Colon (tissue), 2 donors: ENCODE data around the gene C14orf93.
"Not testable (repeated sequence)": the region's sequence is repeated elsewhere in the genome, so short reads cannot be mapped to it uniquely, and the experiment has no call there.

Experiments
- FAIRE-seq: peaks from 2 replicates; lab custom pipeline; 2012; peaks lifted over from hg19 to GRCh38; lab: Jason Lieb, UNC
- donor health status: control.
- donor health status: control.

The C14orf93 gene

DNA sequence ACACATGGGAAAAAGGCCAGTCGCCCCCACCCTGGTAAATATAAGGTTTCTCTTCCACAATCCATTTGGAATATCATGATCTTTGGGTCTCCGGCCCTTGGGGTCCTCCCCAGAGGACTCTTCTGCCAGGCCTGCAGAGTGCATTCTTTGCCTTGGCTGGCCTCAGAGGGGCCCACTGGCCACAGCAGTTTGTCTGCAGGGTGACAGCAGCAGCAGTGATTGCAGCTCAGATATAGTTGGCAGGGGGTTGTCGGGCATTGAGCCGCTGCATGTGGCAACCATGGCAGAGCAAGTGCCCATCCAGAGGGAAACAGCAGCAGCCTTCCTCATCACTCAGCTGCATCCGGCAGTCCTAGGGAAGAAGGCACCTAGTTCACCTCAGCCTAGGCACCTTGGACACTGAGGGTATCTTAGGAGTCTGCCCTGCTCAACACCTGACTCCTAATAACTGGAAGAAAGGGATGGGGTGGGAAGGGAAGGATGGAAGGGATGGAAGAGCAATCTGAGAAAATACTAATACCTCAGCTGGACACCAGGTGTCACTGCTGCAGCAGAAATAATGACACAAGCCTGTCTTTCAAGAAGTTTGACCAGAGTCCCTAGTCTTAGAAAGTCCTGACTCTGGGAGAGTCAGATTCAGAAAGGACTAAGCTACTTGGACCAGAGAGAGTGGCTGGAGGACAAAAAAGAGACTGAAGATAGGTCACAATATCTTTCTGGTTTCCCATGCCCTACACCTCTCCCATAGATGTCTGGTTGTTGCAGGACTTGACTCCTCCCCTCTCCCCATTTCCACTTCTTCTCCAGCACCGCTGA lies 36.5 kb downstream of the C14orf93 start:
- FAIRE-seq: no peak

DNA sequence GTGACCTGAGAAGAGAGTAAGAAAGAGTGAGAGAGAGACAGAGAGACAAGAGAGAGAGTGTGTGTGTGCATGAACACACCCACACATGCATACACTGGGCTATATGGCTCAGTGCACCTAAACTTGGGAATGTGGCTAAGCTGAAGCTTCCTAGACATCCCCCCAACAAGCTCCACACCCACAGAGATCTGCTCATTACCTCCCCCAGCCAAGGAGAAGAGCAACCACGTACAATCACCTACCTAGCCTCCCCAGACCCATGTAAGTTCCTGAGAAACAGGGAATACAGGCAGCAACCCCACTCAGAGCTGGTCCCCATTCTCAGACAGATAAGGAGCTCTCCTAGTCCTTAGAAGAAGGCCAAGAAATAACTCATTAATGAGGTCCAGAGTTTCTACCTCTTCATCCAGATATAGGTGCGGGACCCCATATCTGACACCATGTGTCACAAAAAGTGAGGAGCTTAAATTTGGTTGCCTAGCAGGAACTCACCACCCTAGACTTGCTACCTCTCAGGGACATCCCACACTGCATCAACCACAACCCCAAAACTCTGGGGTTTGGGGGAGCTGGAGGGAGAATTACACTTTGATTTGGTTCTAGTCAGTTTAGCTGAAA lies 37.5 kb downstream of the C14orf93 start:
- FAIRE-seq: no peak

- no peak for FAIRE-seq
These were observed 38.8 kb downstream of the C14orf93 start for GRCh38 chr14:22971152-22971551.

DNA sequence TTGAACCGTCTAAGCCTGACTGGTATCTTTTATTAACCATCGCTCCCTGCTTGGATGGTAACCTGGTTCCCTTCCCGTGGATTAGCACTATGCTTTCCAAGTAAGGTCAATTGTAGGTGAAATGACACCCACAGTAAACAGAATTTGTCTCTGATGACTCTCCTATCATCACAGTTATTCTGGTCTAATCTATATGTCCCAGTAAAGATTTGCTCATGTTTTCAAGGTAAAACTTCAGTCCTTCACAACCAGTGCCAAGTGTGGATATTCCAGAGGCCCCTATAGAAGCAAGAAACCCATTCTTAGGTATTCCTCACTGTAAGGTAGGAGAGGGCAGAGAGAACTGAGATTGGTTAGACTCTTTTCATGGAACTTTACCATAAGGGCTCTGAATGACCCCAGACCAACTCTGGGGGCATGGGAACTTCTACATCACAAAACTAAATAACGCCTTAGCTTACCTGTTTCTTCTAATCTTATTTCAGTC lies 43.1 kb downstream of the C14orf93 start:
- no peak for FAIRE-seq

DNA sequence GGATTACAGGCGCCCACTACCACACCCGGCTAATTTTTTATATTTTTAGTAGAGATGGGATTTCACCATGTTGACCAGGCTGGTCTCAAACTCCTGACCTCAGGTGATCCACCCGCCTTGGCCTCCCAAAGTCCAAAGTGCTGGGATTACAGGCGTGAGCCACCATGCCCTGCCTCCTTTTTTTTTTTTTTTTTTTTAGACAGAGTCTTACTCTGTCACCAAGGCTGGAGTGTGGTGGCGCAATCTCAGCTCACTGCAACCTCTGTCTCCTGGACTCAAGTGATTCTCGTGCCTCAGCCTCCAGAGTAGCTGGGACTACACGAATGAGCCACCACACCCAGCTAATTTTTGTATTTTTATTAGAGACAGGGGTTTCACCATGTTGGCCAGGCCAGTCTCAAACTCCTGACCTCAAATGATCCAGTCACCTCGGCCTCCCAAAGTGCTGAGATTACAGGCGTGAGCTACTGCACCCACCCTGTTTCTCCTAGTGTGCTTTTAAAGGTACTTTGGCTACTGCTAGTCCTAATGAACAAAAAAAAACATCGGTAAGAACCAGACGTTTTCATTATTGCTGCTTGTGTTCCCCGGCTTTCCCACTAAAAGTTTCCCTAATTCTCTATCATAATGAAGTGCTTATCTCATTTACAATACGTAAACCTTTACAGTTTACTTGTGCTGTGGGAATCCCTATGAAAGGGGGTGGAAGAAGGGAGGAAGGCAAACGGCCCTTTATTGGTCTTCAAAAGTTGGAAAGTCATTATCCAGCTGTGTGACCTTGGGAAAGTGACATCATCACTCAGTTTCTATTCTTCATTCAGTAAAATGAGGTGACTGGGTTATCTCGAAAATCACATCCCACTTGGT lies 43.8 kb downstream of the C14orf93 start:
- FAIRE-seq: not testable (repeated sequence)

- FAIRE-seq: no peak
These were observed 47.8 kb downstream of the C14orf93 start for GRCh38 chr14:22962061-22962676.

GRCh38 chr14:22955702-22956569 lies 54.0 kb downstream of the C14orf93 start:
- no peak for FAIRE-seq

DNA sequence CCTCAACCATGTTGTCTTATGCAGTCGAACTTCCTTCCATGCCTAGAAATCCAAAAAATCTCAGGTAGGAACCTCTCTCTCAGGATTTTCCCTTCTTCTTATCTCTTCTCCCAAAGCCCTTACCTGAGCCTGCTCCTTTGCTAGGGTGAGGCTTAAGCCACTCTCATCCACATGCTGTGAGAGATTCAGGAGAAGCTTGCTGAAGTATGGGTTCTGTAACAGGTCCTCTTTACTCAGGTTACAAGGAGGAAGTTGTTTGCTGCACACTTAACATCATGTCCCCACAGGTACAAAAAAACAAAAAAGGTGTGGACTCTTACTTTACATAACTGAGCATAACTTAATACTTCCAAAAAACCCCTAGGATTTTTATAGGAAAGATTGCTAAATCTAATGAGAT lies 57.5 kb downstream of the C14orf93 start:
- no peak for FAIRE-seq

DNA sequence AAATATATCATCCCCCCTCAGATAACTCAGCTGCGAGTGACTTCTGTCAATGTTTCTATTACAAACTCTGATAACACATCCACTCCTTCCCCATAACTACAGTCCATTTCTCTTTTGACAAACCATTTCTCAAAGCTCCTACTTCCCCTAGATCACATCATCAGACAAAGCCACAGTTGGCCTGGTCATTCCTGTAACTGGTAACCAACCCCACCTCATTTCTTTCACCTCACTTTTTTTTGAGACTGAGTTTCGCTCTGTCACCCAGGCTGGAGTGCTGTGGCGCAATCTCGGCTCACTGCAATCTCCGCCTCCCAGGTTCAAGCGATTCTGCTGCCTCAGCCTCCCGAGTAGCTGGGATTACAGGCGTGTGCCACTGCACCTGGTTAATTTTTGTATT lies 58.1 kb downstream of the C14orf93 start:
- not testable (repeated sequence) for FAIRE-seq

DNA sequence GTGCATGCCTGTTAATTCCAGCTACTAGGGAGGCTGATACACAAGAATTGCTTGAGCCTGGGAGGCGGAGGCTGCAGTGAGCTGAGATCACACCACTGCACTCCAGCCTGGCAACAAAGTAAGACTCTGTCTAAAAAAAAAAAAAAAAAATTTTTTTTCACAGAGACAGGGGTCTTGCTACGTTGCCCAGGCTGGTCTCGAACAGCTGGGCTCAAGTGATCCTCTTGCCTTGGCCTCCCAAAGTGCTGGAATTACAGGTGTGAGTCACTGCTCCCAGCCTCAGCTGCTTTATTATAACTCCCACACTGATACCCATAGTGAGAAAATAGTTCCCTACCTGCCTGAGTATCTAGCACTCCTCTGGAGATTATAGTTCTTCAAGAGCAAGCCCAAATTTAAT lies 64.3 kb downstream of the C14orf93 start:
- no peak for FAIRE-seq

GRCh38 chr14:22939684-22940083 lies 70.3 kb downstream of the C14orf93 start:
- no peak for FAIRE-seq
